ENCODE results near the gene SLC14A1.

GRCh38 chr18:45745817-45746461 lies 22.0 kb downstream of the SLC14A1 start:
- TF ChIP-seq ETS1 (IDR thresholded peaks at IDR 0.05) (no peak), EZH2 (IDR thresholded peaks at IDR 0.05; ENCODE audit: low read depth, unreplicated experiment) (no peak), CTCF (conservative IDR thresholded peaks at IDR 0.05; ENCODE audit: low read depth in 2 of 2) (no peak), POLR2AphosphoS5 (IDR thresholded peaks at IDR 0.05; ENCODE audit: low read depth) (no peak), REST (IDR thresholded peaks at IDR 0.05; ENCODE audit: unreplicated experiment) (no peak), EZH2phosphoT487 (IDR thresholded peaks at IDR 0.05; ENCODE audit: unreplicated experiment) (no peak)

Data from GM23338 (cell line).